Stimulated activated CD8-positive, alpha-beta memory T cell treated with anti-CD3 and anti-CD28 coated beads, Interleukin-7, amount 100 ng/mL, for 24 hours (primary cell): ENCODE measurements around the gene MLPH.

ENCODE experiments used
- DNase-seq: peaks from one replicate; pipeline ENCODE4 v3.0.0-alpha.2; 2020; ENCODE audit warnings: low read depth

Gene MLPH

GRCh38 chr2:237486819-237487448 is at the start of gene MLPH:
MLPH (plus strand) TSS chr2:237487251; CDS start chr2:237493427, 6,176 bp downstream.
- no peak for DNase-seq

GRCh38 chr2:237437566-237437965 is 49.5 kb upstream of the MLPH start:
- DNase-seq = no peak

- no peak for DNase-seq
Observed at GRCh38 chr2:237438080-237438940, 48.7 kb upstream of the MLPH start.

GRCh38 chr2:237440819-237441281 is 46.2 kb upstream of the MLPH start:
- no peak for DNase-seq

GRCh38 chr2:237441605-237442274 is 45.3 kb upstream of the MLPH start:
- DNase-seq = no peak

GRCh38 chr2:237444071-237444470 is 43.0 kb upstream of the MLPH start:
- no peak for DNase-seq

- no peak for DNase-seq
Observed at GRCh38 chr2:237445611-237446337, 41.3 kb upstream of the MLPH start.

GRCh38 chr2:237446338-237446665 is 40.7 kb upstream of the MLPH start:
- DNase-seq = no peak

- DNase-seq = no peak
Observed at GRCh38 chr2:237447496-237447895, 39.6 kb upstream of the MLPH start.

- DNase-seq = no peak
Observed at GRCh38 chr2:237448171-237448570, 38.9 kb upstream of the MLPH start.

- DNase-seq = no peak
Observed at GRCh38 chr2:237448626-237449025, 38.4 kb upstream of the MLPH start.

GRCh38 chr2:237449193-237449881 is 37.7 kb upstream of the MLPH start:
- no peak for DNase-seq

- no peak for DNase-seq
Observed at GRCh38 chr2:237450108-237450507, 36.9 kb upstream of the MLPH start.

- no peak for DNase-seq
Observed at GRCh38 chr2:237450583-237450982, 36.5 kb upstream of the MLPH start.

- no peak for DNase-seq
Observed at GRCh38 chr2:237451643-237452469, 35.2 kb upstream of the MLPH start.

GRCh38 chr2:237452861-237453260 is 34.2 kb upstream of the MLPH start:
- no peak for DNase-seq

GRCh38 chr2:237453671-237454070 is 33.4 kb upstream of the MLPH start:
- DNase-seq = no peak

- no peak for DNase-seq
Observed at GRCh38 chr2:237455764-237456163, 31.3 kb upstream of the MLPH start.

- no peak for DNase-seq
Observed at GRCh38 chr2:237456200-237456843, 30.7 kb upstream of the MLPH start.

GRCh38 chr2:237457388-237457941 is 29.6 kb upstream of the MLPH start:
- DNase-seq = no peak
